IMR-90 (cell line): ENCODE results near the gene PLSCR3. TPM values are rescaled to one million over a fixed set of nuclear protein-coding genes. Genes with fewer than 3 reads are reported as not detected.
A peak's percentile ranks its signal among the peaks of the same experiment; 100 is the strongest.

Experiments
- ATAC-seq: fragments of 200-7000 bp; cut with Tn5 transposase; 2 replicates; pipeline ENCODE4 v1.9.1; 2020; ENCODE audit warnings: low read depth, mild to moderate bottlenecking, moderate library complexity
- BruUV-seq: library from RNA; stranded (reverse); fragments of 400-500 nt; replicated peaks from 2 replicates; lab custom pipeline; 2021; lab: Mats Ljungman, UMichigan
- CTCF ChIA-PET: fragments of 300-600 bp; formaldehyde crosslinking; extraction: SDS; loops from one replicate; lab custom pipeline; 2021; ENCODE audit warnings: antibody characterized with exemption; lab: Yijun Ruan, JAX
- POLR2A ChIA-PET: fragments of 300-600 bp; sonication (Branson Sonifier 250); formaldehyde crosslinking; loops from one replicate; lab custom pipeline; 2022; ENCODE audit warnings: antibody characterized with exemption; ENCODE audit not compliant: unreplicated experiment; lab: Charles Lee
- DNase-seq: peaks from one replicate; pipeline ENCODE4 v3.0.0; 2013
- H2AFZ ChIP-seq: replicated peaks from 2 replicates; pipeline ENCODE3; 2013; ENCODE audit warnings: low read length, mild to moderate bottlenecking; ENCODE audit not compliant: poor library complexity
- H2AK5ac ChIP-seq: 2 replicates; pipeline ENCODE4 v1.6.1; 2013; ENCODE audit warnings: low read depth, low read length, inconsistent platforms
- H2AK9ac ChIP-seq: replicated peaks from 2 replicates; pipeline ENCODE3; 2013; ENCODE audit warnings: mild to moderate bottlenecking, low read depth, low read length, moderate library complexity; ENCODE audit not compliant: poor library complexity
- H2BK120ac ChIP-seq: 2 replicates; pipeline ENCODE4 v1.6.1; 2013; ENCODE audit warnings: low read depth, low read length, inconsistent platforms
- H2BK15ac ChIP-seq: 3 replicates; pipeline ENCODE4 v1.6.1; 2013; ENCODE audit warnings: low read depth, low read length, inconsistent platforms
- H2BK20ac ChIP-seq: 2 replicates; pipeline ENCODE4 v1.6.1; 2013; ENCODE audit warnings: low read depth, mild to moderate bottlenecking, inconsistent platforms, low read length, moderate library complexity
- H2BK5ac ChIP-seq: 2 replicates; pipeline ENCODE4 v1.6.1; 2013; ENCODE audit warnings: mild to moderate bottlenecking, low read depth, low read length, inconsistent platforms; ENCODE audit not compliant: poor library complexity, severe bottlenecking
- H3K14ac ChIP-seq: replicated peaks from 2 replicates; pipeline ENCODE4 v1.6.1; 2013; ENCODE audit warnings: low read depth, low read length, inconsistent platforms
- H3K18ac ChIP-seq: 2 replicates; pipeline ENCODE4 v1.6.1; 2013; ENCODE audit warnings: low read depth, low read length, control low read depth
- H3K23ac ChIP-seq: 2 replicates; pipeline ENCODE4 v1.6.1; 2013; ENCODE audit warnings: low read depth, low read length, inconsistent platforms
- H3K27ac ChIP-seq: 2 replicates; pipeline ENCODE4 v1.5.1; 2013; ENCODE audit warnings: mild to moderate bottlenecking, control low read depth, low read length; ENCODE audit not compliant: insufficient read depth
- H3K27me3 ChIP-seq: 2 replicates; pipeline ENCODE4 v1.6.1; 2013; ENCODE audit warnings: low read length; ENCODE audit not compliant: control insufficient read depth, insufficient read depth
- H3K36me3 ChIP-seq: 2 replicates; pipeline ENCODE4 v1.6.1; 2013; ENCODE audit warnings: low read length, mixed read lengths; ENCODE audit not compliant: control insufficient read depth, insufficient read depth
- H3K4ac ChIP-seq: 2 replicates; pipeline ENCODE4 v1.6.1; 2013; ENCODE audit warnings: low read depth, low read length, inconsistent platforms
- H3K4me1 ChIP-seq: 2 replicates; pipeline ENCODE4 v1.6.1; 2013; ENCODE audit warnings: low read length, mixed read lengths; ENCODE audit not compliant: control insufficient read depth, insufficient read depth
- H3K4me2 ChIP-seq: 2 replicates; pipeline ENCODE4 v1.6.1; 2013; ENCODE audit warnings: low read depth, mild to moderate bottlenecking, control low read depth, low read length, moderate library complexity
- H3K4me3 ChIP-seq: 2 replicates; pipeline ENCODE4 v1.5.1; 2013; ENCODE audit warnings: low read depth, mild to moderate bottlenecking, control low read depth, low read length, moderate library complexity; ENCODE audit not compliant: insufficient read depth
- H3K56ac ChIP-seq: 2 replicates; pipeline ENCODE4 v1.6.1; 2013; ENCODE audit warnings: low read length, inconsistent platforms; ENCODE audit not compliant: insufficient read depth; ENCODE audit errors: extremely low read depth
- H3K79me1 ChIP-seq, 2 experiments: 2 replicates each; pipeline ENCODE4 v1.6.1; 2013; ENCODE audit warnings: low read length in 2 of 2, inconsistent platforms in 1 of 2, low read depth in 1 of 2
- H3K9ac ChIP-seq: 2 replicates; pipeline ENCODE4 v1.6.1; 2013; ENCODE audit warnings: low read depth, low read length, control low read depth
- H3K9me1 ChIP-seq: 2 replicates; pipeline ENCODE4 v1.6.1; 2013; ENCODE audit warnings: low read length, inconsistent platforms; ENCODE audit not compliant: insufficient read depth
- H3K9me3 ChIP-seq: 2 replicates; pipeline ENCODE4 v1.6.1; 2013; ENCODE audit warnings: low read length; ENCODE audit not compliant: control insufficient read depth, insufficient read depth
- H4K20me1 ChIP-seq: 2 replicates; pipeline ENCODE4 v1.6.1; 2013; ENCODE audit warnings: low read length, inconsistent platforms; ENCODE audit not compliant: insufficient read depth
- H4K5ac ChIP-seq: 2 replicates; pipeline ENCODE4 v1.6.1; 2013; ENCODE audit warnings: mild to moderate bottlenecking, low read depth, low read length, control low read depth
- H4K8ac ChIP-seq, 2 experiments: 2 replicates each; pipeline ENCODE4 v1.6.1; 2013; ENCODE audit warnings: low read depth in 2 of 2, low read length in 2 of 2, control low read depth in 1 of 2, inconsistent platforms in 1 of 2
- H4K91ac ChIP-seq: 2 replicates; pipeline ENCODE4 v1.6.1; 2013; ENCODE audit warnings: low read depth, low read length, inconsistent platforms; ENCODE audit not compliant: insufficient read depth
- BHLHE40 ChIP-seq: fragments of 150-350 bp; IDR thresholded peaks from 2 replicates; pipeline ENCODE4 v1.6.1; 2016; ENCODE audit warnings: mild to moderate bottlenecking, low read depth, low read length
- MAZ ChIP-seq: IDR thresholded peaks from 2 replicates; pipeline ENCODE4 v1.6.1; 2012; ENCODE audit warnings: low read depth, mild to moderate bottlenecking, low read length, improper control_type of control experiment, moderate library complexity, borderline replicate concordance
- NFE2L2 ChIP-seq: fragments of 150-350 bp; IDR thresholded peaks from 2 replicates; pipeline ENCODE4 v1.6.1; 2016; ENCODE audit warnings: low read depth, mild to moderate bottlenecking, low read length
- RAD21 ChIP-seq: IDR thresholded peaks from 2 replicates; pipeline ENCODE4 v1.6.1; 2012; ENCODE audit warnings: low read length, improper control_type of control experiment
- RCOR1 ChIP-seq: IDR thresholded peaks from 2 replicates; pipeline ENCODE4 v1.6.1; 2012; ENCODE audit warnings: mild to moderate bottlenecking, low read length, improper control_type of control experiment; ENCODE audit not compliant: insufficient replicate concordance
- SMC3 ChIP-seq: fragments of 150-350 bp; IDR thresholded peaks from 2 replicates; pipeline ENCODE4 v1.6.1; 2016; ENCODE audit warnings: low read depth, mild to moderate bottlenecking, antibody characterized with exemption, low read length, moderate library complexity
- WGBS, 2 experiments: methylation state at CpG; one replicate each; pipeline versions ENCODE4 v1.1.5 to v1.1.7; 2013; ENCODE audit warnings: missing lambda C conversion rate in 2 of 2; ENCODE audit not compliant: insufficient read length in 1 of 2; ENCODE audit errors: extremely low coverage in 2 of 2; 5-methylcytosine and 5-hydroxymethylcytosine counted together
- dilution Hi-C: fragments of 300-500 bp; cut with HindIII; formaldehyde crosslinking; loops from one replicate; pipeline ENCODE4 v1.14.3; 2018; ENCODE audit warnings: low sequenced_read_pairs; ENCODE audit not compliant: unreplicated experiment
- in situ Hi-C: fragments of 300-500 bp; cut with MboI; formaldehyde crosslinking; loops from 3 replicates; pipeline ENCODE4 v1.14.3; 2019; ENCODE audit warnings: low sequenced_read_pairs, inconsistent platforms, mixed read lengths
- intact Hi-C: fragments of 100-400 bp; cut with micrococcal nuclease; formaldehyde crosslinking; loops from 2 replicates; pipeline ENCODE4 v1.10.0; 2022
- polyA plus RNA-seq, 3 experiments: library from polyadenylated mRNA; depleted of rRNA; stranded (reverse); fragments of >200 nt; gene quantifications; 2 replicates each; pipeline ENCODE4 v1.2.3, GENCODE V29; 2012; ENCODE audit warnings: low replicate concordance in 1 of 3
- total RNA-seq: library from RNA; depleted of rRNA; stranded (reverse); fragments of >200 nt; gene quantifications from 2 replicates; pipeline ENCODE4 v1.2.3, GENCODE V29; 2012
- TF ChIP-seq, protein P1 (sequence below): conservative IDR thresholded peaks from 2 replicates; pipeline ENCODE4 v1.5.1; 2012; ENCODE audit warnings: mild to moderate bottlenecking, low read depth, low read length, improper control_type of control experiment

PLSCR3 gene
- total and polyA plus RNA-seq, 2 of the 4 experiments (the other 2 are of a cell fraction): 6.1 to 116 TPM

GRCh38 chr17:7356072-7356549 is 38.2 kb downstream of the PLSCR3 start:
- H3K9me3 ChIP-seq: no peaks in the 10 kb centered on the region
- H3K4me3 ChIP-seq: no peak overlapping the region
- CTCF ChIA-PET: interaction anchor here (0.6 to 4.1 kb wide), 6 partner anchors 15 to 205 kb away, joined by 3 to 19 read pairs (median 4); partner anchors contain the start of gene SENP3
- no peak overlapping the region for H3K9ac ChIP-seq
- dilution Hi-C loops: no loop called here
- H3K79me1 ChIP-seq: peaks cover 20 to 41% of the 10 kb centered on the region in 2 experiments; a peak in 3 of 4 replicates
- H4K91ac ChIP-seq: 0 out of 2 replicates have a peak overlapping the region, but pooled peaks have one; percentile 27
- peaks cover 18% of the 10 kb centered on the region; the same call in 1 of the 2 replicates for H4K20me1 ChIP-seq
- intact Hi-C loops: no loop called here
- DNase-seq: peak; percentile 53
- no TSS peak for BruUV-seq
- peaks cover 21% of the 10 kb centered on the region for H3K9me1 ChIP-seq
- H4K5ac ChIP-seq: 0 out of 2 replicates have a peak overlapping the region, but pooled peaks have one; percentile 26
- H2BK15ac ChIP-seq: no peak overlapping the region
- no peaks in the 10 kb centered on the region for H3K36me3 ChIP-seq
- H3K27me3 ChIP-seq: no peaks in the 10 kb centered on the region
- no peak overlapping the region for H3K27ac ChIP-seq
- POLR2A ChIA-PET: interaction anchor here (0.5 kb wide), 1 partner anchor 1854 kb away, joined by 3 read pairs; no protein-coding TSS in a partner anchor
- H4K8ac ChIP-seq: peak overlapping the region in 1 of 2 experiments; percentile 29; a peak in 1 of 4 replicates
- in situ Hi-C loops: loop anchor here (5.0 to 10.0 kb wide), 2 partner anchors 36 to 199 kb away; partner anchors contain the start of genes PLSCR3 and TNFSF13
- H2AK5ac ChIP-seq: peak overlapping the region; percentile 53
- no peak overlapping the region for H3K56ac ChIP-seq
- TF ChIP-seq NFE2L2: no peak
- peak; percentile 62; the same call in 1 of the 2 replicates for TF ChIP-seq MAZ
- TF ChIP-seq BHLHE40: no peak
- TF ChIP-seq RAD21: peak; percentile 74
- TF ChIP-seq SMC3: peak; percentile 62
- TF ChIP-seq RCOR1: no peak
- TF ChIP-seq, protein P1, sequence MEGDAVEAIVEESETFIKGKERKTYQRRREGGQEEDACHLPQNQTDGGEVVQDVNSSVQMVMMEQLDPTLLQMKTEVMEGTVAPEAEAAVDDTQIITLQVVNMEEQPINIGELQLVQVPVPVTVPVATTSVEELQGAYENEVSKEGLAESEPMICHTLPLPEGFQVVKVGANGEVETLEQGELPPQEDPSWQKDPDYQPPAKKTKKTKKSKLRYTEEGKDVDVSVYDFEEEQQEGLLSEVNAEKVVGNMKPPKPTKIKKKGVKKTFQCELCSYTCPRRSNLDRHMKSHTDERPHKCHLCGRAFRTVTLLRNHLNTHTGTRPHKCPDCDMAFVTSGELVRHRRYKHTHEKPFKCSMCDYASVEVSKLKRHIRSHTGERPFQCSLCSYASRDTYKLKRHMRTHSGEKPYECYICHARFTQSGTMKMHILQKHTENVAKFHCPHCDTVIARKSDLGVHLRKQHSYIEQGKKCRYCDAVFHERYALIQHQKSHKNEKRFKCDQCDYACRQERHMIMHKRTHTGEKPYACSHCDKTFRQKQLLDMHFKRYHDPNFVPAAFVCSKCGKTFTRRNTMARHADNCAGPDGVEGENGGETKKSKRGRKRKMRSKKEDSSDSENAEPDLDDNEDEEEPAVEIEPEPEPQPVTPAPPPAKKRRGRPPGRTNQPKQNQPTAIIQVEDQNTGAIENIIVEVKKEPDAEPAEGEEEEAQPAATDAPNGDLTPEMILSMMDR: peak; percentile 74
- no peak overlapping the region for H2BK20ac ChIP-seq
- H2AK9ac ChIP-seq: peak overlapping the region; percentile 52
- H3K18ac ChIP-seq: no peak overlapping the region
- H3K4me1 ChIP-seq: peaks cover 32% of the 10 kb centered on the region
- H2AFZ ChIP-seq: peak overlapping the region; percentile 83
- H3K14ac ChIP-seq: no peak overlapping the region; the same call in 1 of the 2 replicates
- peak overlapping the region; percentile 55; the same call in 1 of the 2 replicates for H3K4ac ChIP-seq
- no peak overlapping the region for H2BK5ac ChIP-seq
- 14% methylated on average over 4 of the region's 12 CpGs; no CpG with 5 or more reads in 1 of the 2 experiments for WGBS, 2 experiments
- H3K23ac ChIP-seq: no peak overlapping the region
- H3K4me2 ChIP-seq: no peak overlapping the region
- ATAC-seq: no peak
- H2BK120ac ChIP-seq: no peak overlapping the region
